ENCODE results near the gene NIPAL1.

Gene NIPAL1

DNA sequence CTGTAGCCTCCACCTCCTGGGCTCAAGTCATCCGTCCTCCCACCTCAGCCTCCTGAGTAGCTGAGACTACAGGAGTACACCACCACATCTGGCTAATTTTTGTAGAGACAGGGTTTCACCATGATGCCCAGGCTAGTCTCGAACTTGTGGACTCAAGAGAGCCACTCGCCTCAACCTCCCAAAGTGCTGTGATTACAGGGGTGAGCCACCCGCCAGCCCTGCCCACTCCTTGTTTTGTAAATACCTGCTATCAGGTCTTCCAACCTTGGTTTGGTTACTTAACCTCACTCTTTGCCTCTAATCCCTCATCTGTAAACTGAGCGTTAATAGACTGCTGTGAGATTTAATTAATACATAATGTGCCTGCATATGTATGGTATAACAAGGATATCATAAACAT, 894 bp upstream of the NIPAL1 start:
- Mint-ChIP-seq H3K36me3 (peaks cover 2% of the 10 kb centered on the region), H3K27ac (no peak overlapping the region), H3K4me1 (peaks cover 18% of the 10 kb centered on the region), H3K9me3 (no peaks in the 10 kb centered on the region), H3K27me3 (peaks cover under 1% of the 10 kb centered on the region), H3K4me3 (peak overlapping the region; percentile 93)

GRCh38 chr4:48017108-48017571, 568 bp downstream of the NIPAL1 start:
- H3K27me3 Mint-ChIP-seq, result no peaks in the 10 kb centered on the region
- H3K36me3 Mint-ChIP-seq, result peaks cover 3% of the 10 kb centered on the region

DNA sequence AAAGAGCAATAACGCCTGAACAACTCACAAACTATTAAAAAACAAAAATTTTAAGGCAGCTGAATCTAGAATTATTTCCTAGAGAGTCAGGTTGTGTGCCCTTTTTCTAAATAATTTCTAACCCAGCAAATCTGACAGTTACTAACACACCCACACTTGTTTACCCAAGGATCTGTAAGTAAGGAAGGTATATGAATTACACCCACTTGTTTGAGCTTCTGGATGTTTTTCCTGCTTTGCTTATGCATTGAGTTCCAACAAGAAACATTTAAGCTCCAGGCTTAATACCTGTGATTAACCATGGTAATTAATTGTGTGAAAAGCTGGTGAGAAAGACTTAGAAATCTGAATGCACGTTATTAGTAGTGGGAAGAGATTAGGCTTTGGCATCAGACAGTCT, 1.5 kb downstream of the NIPAL1 start:
- Mint-ChIP-seq H3K9me3 (no peaks in the 10 kb centered on the region), H3K36me3 (peaks cover 3% of the 10 kb centered on the region), H3K4me1 (peaks cover 32% of the 10 kb centered on the region), H3K27me3 (no peaks in the 10 kb centered on the region), H3K4me3 (peak overlapping the region; percentile 23), H3K27ac (no peak overlapping the region)

More at GRCh38 chr4:48017108-48017571, 568 bp downstream of the NIPAL1 start:
- Mint-ChIP-seq H3K9me3 (no peaks in the 10 kb centered on the region), H3K4me3 (peak overlapping the region; percentile 93), H3K4me1 (peaks cover 29% of the 10 kb centered on the region), H3K27ac (peak overlapping the region; percentile 61)

DNA sequence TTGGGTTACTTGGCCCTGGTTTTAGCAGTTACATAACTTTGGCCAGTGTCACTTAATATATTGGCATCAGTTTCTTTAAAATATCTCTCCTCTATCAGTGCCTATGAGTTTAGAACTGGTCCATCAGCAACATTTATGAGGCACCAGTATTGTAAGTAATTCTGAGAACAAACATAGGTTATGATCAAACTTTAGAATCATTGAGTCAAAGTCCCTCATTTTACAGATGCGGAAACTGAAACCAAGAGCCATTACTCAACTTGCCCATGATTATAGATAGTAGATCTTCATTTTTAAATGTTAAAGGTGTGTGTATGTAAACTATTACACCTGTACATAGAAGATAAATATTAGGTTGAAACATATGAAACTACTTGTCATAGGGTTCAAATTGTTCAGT, 4.5 kb downstream of the NIPAL1 start:
- peaks cover 28% of the 10 kb centered on the region for H3K4me1 Mint-ChIP-seq
- H3K27me3 Mint-ChIP-seq, result peaks cover 2% of the 10 kb centered on the region
- peak overlapping the region; percentile 39 for H3K4me3 Mint-ChIP-seq
- H3K36me3 Mint-ChIP-seq, result peaks cover 8% of the 10 kb centered on the region
- peak overlapping the region; percentile 76 for H3K27ac Mint-ChIP-seq
- H3K9me3 Mint-ChIP-seq, result no peaks in the 10 kb centered on the region

DNA sequence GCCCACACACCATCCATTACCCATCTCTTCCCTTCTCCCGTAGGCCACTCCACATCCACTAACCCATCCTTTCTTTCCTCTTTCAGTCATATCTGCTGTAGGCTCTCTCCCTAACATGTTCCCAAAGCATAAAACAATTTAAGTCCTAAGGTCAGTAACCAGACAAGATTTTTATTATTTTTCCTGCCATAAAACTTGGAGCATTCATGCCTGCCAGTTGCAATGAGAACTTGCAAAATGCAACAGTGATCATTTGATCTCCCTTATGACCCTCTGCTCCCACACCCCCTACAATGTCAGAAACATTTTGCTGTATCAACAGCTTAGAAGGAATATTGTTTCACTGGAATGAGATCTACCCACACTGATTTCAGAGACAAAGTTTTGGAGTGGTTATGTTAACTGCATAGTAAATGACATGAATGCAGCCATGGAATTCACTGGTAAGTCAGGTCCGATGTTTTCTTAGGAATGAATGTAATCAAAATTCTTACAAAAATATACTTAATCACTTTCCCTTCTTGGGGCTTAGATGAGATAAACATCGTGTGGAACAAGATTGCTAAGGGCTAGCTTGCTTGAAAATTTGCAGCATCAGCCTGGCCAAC, 5.7 kb downstream of the NIPAL1 start:
- H3K27me3 Mint-ChIP-seq, result peaks cover 2% of the 10 kb centered on the region
- peaks cover 27% of the 10 kb centered on the region for H3K4me1 Mint-ChIP-seq
- peaks cover 11% of the 10 kb centered on the region for H3K36me3 Mint-ChIP-seq
- H3K4me3 Mint-ChIP-seq, result no peak overlapping the region
- H3K9me3 Mint-ChIP-seq, result no peaks in the 10 kb centered on the region
- H3K27ac Mint-ChIP-seq, result peak overlapping the region; percentile 73

DNA sequence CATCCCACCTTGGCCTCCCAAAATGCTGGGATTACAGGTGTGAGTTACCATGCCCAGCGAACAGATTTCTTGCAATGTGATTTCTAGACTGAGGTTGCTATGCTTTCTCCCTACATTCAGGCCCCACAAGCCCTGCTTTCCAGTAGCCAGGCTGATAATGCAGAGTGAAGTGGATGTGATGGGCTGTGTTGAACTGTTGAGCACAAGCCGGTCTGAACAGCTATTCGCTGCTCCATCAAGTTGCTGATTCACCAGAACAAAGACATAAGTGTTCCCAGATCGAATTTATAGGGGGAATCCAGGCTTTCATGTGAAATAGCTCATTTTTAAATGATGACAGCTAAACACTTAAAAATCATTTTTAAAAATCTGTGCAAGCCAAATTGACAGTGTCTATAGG, 8.0 kb downstream of the NIPAL1 start:
- Mint-ChIP-seq H3K27ac (no peak overlapping the region), H3K27me3 (peaks cover 2% of the 10 kb centered on the region), H3K4me3 (no peak overlapping the region), H3K4me1 (peaks cover 33% of the 10 kb centered on the region), H3K9me3 (no peaks in the 10 kb centered on the region), H3K36me3 (peaks cover 11% of the 10 kb centered on the region)

DNA sequence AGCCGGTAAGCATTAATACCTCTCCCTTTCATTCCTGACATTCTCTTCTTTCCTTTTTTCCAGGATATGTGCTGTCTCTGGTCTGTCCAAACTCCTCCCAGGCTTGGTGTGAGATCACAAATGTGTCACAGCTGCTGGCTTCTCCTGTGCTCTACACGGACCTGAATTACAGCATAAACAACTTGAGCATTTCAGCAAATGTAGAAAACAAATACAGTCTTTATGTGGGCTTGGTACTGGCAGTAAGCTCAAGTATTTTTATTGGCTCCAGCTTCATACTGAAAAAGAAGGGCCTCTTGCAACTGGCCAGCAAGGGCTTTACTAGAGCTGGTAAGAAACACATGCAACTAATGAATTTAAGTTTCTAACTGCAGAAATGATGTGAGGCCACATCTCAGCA, 8.4 kb downstream of the NIPAL1 start:
- no peak overlapping the region for H3K27ac Mint-ChIP-seq

DNA sequence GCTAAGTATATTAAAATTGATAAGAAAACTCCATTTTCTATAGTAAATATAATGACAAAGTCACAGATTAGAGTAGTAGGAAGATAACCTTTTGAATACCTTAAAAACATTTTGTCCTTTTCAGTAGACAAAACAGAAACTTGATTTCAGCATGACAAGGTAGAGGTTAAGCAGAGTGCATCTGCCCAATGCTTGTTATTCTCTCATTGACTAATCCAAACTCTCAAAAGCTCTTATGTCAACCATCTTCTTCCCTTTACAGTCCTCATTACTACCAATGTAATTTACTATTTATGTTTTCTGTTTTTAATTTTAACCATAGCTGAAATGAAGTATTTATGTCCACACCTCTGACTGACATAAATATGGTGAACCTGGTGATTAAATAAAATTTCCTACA, 11.1 kb downstream of the NIPAL1 start:
- Mint-ChIP-seq H3K27ac (no peak overlapping the region), H3K4me3 (no peak overlapping the region), H3K4me1 (peaks cover 15% of the 10 kb centered on the region), H3K27me3 (peaks cover 2% of the 10 kb centered on the region), H3K36me3 (peaks cover 8% of the 10 kb centered on the region), H3K9me3 (no peaks in the 10 kb centered on the region)

More for the DNA sequence above, 8.4 kb downstream of the NIPAL1 start:
- H3K27me3 Mint-ChIP-seq, result peaks cover 2% of the 10 kb centered on the region
- H3K4me3 Mint-ChIP-seq, result no peak overlapping the region
- peaks cover 11% of the 10 kb centered on the region for H3K36me3 Mint-ChIP-seq
- peaks cover 30% of the 10 kb centered on the region for H3K4me1 Mint-ChIP-seq
- no peaks in the 10 kb centered on the region for H3K9me3 Mint-ChIP-seq

GRCh38 chr4:48028696-48029095, 12.1 kb downstream of the NIPAL1 start:
- peaks cover 21% of the 10 kb centered on the region for H3K4me1 Mint-ChIP-seq
- no peaks in the 10 kb centered on the region for H3K9me3 Mint-ChIP-seq
- peaks cover 8% of the 10 kb centered on the region for H3K36me3 Mint-ChIP-seq
- no peak overlapping the region for H3K27ac Mint-ChIP-seq
- H3K27me3 Mint-ChIP-seq, result no peaks in the 10 kb centered on the region
- no peak overlapping the region for H3K4me3 Mint-ChIP-seq

DNA sequence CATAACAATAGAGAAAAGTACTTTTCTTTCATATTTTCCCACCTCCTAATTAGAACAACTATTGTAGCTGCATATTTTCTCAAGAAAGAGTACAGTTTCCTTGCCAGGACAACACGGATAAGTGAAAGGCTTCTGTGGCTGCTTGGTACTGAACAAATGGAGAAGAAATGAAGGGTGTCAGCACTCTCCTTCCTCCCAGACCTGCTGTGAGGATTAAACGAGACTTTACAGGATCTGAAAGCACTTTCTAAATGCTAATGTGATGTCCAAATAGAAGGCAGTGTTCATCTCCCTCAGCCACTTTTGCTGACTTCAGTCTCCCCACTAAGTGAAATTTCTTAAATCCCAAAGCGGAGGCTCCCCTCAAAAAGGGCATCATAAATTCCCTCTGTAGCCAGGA, 13.9 kb downstream of the NIPAL1 start:
- H3K27ac Mint-ChIP-seq, result no peak overlapping the region
- H3K36me3 Mint-ChIP-seq, result peaks cover 9% of the 10 kb centered on the region
- H3K27me3 Mint-ChIP-seq, result no peaks in the 10 kb centered on the region
- H3K4me3 Mint-ChIP-seq, result no peak overlapping the region
- peaks cover 3% of the 10 kb centered on the region for H3K9me3 Mint-ChIP-seq
- peaks cover 39% of the 10 kb centered on the region for H3K4me1 Mint-ChIP-seq

GRCh38 chr4:48031802-48032525, 15.4 kb downstream of the NIPAL1 start:
- Mint-ChIP-seq H3K27ac (peak overlapping the region; percentile 38), H3K36me3 (peaks cover 10% of the 10 kb centered on the region), H3K4me3 (no peak overlapping the region), H3K9me3 (peaks cover 10% of the 10 kb centered on the region), H3K4me1 (peaks cover 54% of the 10 kb centered on the region), H3K27me3 (no peaks in the 10 kb centered on the region)

DNA sequence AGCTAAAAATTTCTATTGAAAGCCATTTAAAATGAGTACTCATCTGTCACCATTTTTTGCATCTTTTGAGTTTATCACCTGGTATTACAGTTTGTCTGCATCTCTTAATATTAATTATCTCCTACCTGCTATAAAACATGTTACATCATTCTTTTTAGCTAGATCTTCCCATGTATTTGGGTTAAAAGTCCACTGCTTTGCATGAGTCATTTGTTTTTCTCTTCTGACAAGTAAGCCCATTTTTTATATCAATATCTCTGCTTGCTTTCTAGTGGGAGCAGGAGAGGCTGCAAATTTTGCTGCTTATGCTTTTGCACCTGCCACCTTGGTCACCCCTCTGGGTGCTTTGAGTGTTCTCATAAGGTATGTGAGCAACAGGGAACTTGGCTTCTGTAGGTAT, 16.1 kb downstream of the NIPAL1 start:
- H3K4me3 Mint-ChIP-seq, result no peak overlapping the region
- H3K9me3 Mint-ChIP-seq, result peaks cover 10% of the 10 kb centered on the region
- H3K36me3 Mint-ChIP-seq, result peaks cover 12% of the 10 kb centered on the region
- peaks cover 56% of the 10 kb centered on the region for H3K4me1 Mint-ChIP-seq
- H3K27ac Mint-ChIP-seq, result no peak overlapping the region
- no peaks in the 10 kb centered on the region for H3K27me3 Mint-ChIP-seq

GRCh38 chr4:48033412-48033811, 16.8 kb downstream of the NIPAL1 start:
- H3K27ac Mint-ChIP-seq, result peak overlapping the region; percentile 98
- H3K4me1 Mint-ChIP-seq, result peaks cover 54% of the 10 kb centered on the region
- peaks cover 12% of the 10 kb centered on the region for H3K36me3 Mint-ChIP-seq
- H3K9me3 Mint-ChIP-seq, result peaks cover 10% of the 10 kb centered on the region
- no peak overlapping the region for H3K4me3 Mint-ChIP-seq
- no peaks in the 10 kb centered on the region for H3K27me3 Mint-ChIP-seq

DNA sequence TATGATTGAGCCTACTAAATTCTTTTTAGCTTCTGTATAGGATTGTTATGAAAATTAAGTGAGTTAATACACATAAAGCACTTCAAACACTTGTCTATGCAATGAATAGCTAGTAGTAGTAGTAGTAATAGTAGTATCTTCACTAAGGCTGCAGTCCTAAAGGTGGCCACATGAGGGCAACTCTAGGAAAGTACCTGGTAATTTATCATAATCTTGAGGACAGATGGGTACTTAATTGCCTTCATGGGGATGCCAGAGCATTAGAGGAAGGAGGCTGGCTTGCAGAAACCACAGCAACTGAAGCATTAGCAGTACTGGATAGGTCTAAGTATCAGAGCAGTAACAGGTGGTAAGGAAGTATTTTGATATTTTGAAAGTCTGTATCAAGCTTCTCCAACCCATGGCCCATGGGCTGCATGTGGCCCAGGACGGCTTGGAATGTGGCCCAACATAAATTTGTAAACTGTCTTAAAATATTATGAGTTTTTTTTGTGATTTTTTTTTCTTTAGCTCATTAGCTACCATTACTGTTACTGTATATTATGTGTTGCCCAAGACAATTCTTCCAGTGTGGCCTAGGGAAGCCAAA, 17.3 kb downstream of the NIPAL1 start:
- peaks cover 10% of the 10 kb centered on the region for H3K9me3 Mint-ChIP-seq

GRCh38 chr4:48035952-48036351, 19.4 kb downstream of the NIPAL1 start:
- H3K9me3 Mint-ChIP-seq, result peaks cover 10% of the 10 kb centered on the region
- peak overlapping the region; percentile 98 for H3K27ac Mint-ChIP-seq
- H3K36me3 Mint-ChIP-seq, result peaks cover 15% of the 10 kb centered on the region
- H3K27me3 Mint-ChIP-seq, result no peaks in the 10 kb centered on the region
- H3K4me3 Mint-ChIP-seq, result peak overlapping the region; percentile 80
- peaks cover 61% of the 10 kb centered on the region for H3K4me1 Mint-ChIP-seq

More for the DNA sequence above, 17.3 kb downstream of the NIPAL1 start:
- no peak overlapping the region for H3K4me3 Mint-ChIP-seq
- peak overlapping the region; percentile 98 for H3K27ac Mint-ChIP-seq
- H3K4me1 Mint-ChIP-seq, result peaks cover 54% of the 10 kb centered on the region
- H3K27me3 Mint-ChIP-seq, result no peaks in the 10 kb centered on the region
- H3K36me3 Mint-ChIP-seq, result peaks cover 14% of the 10 kb centered on the region

DNA sequence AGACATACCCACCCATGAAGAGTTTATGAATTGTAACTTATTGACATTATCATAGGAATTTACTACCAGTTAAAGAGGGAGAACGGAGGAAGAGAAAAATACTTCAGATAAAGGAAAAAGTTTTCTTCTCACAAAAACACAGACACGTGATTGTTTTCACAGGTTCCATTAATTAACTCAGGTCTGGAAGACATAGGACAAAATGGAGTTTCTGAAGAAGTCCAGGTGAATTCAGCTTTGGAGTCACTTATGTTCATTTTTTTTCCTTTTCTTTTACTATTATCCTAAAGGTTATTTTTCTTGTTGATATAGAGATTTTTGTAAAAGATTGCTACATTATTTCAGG, 20.5 kb downstream of the NIPAL1 start:
- peak overlapping the region; percentile 68 for H3K4me3 Mint-ChIP-seq
- peaks cover 10% of the 10 kb centered on the region for H3K9me3 Mint-ChIP-seq
- peak overlapping the region; percentile 98 for H3K27ac Mint-ChIP-seq
- H3K4me1 Mint-ChIP-seq, result peaks cover 71% of the 10 kb centered on the region
- H3K36me3 Mint-ChIP-seq, result peaks cover 15% of the 10 kb centered on the region
- no peaks in the 10 kb centered on the region for H3K27me3 Mint-ChIP-seq
